Measurements from ENCODE around the gene PRTFDC1. TPM values are rescaled to one million over a fixed set of nuclear protein-coding genes. Genes with fewer than 3 reads are reported as not detected.

The PRTFDC1 gene
- total and polyA plus RNA-seq, 2 of the 13 experiments (the other 11 are each of a cell fraction or from before 2014, with no cell fraction given), result not detected

DNA sequence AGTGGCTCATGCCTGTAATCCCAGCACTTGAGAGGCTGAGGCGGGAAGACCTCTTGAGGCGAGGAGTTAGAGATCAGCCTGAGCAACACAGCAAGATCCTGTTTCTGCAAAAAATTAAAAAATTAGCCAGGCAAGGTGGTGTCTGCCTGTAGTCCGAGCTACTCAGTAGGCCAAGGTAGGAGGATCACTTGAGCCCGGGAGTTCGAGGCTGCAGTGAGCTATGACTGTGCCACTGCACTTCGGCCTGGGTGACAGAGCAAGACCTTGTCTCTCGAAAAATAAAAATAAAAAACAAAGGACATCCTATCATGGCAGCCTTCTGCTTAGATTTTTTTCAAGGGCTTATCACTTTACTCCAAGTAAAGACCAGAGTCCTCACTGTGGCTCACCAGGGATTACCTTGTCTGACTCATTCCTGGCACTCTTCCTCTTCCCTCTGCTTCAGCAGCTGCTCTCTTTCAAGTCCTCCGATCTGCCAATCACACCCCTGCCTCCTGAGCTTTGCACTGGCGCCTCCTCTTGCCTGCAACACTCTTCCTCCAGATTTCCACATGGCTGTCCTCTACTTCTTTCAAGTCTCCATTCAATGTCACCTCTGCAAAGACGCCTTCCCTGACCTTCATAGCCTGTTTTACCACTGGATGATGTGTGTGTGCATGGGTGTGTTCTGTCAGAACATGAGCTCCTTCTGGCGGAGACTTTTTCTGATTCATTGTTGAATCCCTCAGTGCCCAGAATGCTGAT is 7.7 kb downstream of the PRTFDC1 start (continued):
- TF ChIP-seq, protein P1, sequence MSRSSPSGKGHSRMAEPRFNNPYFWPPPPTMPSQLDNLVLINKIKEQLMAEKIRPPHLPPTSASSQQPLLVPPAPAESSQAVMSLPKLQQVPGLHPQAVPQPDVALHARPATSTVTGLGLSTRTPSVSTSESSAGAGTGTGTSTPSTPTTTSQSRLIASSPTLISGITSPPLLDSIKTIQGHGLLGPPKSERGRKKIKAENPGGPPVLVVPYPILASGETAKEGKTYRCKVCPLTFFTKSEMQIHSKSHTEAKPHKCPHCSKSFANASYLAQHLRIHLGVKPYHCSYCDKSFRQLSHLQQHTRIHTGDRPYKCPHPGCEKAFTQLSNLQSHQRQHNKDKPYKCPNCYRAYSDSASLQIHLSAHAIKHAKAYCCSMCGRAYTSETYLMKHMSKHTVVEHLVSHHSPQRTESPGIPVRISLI (CRISPR knock-in tag; IDR thresholded peaks at IDR 0.05; ENCODE audit: borderline replicate concordance), result no peak
- TF ChIP-seq ZNF563 (CRISPR knock-in tag; IDR thresholded peaks at IDR 0.05), result no peak
- no peak for TF ChIP-seq ZNF891 (CRISPR knock-in tag; IDR thresholded peaks at IDR 0.05)
- TF ChIP-seq, protein P2, sequence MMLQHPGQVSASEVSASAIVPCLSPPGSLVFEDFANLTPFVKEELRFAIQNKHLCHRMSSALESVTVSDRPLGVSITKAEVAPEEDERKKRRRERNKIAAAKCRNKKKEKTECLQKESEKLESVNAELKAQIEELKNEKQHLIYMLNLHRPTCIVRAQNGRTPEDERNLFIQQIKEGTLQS (CRISPR knock-in tag; IDR thresholded peaks at IDR 0.05), result no peak
- TF ChIP-seq, protein P3, sequence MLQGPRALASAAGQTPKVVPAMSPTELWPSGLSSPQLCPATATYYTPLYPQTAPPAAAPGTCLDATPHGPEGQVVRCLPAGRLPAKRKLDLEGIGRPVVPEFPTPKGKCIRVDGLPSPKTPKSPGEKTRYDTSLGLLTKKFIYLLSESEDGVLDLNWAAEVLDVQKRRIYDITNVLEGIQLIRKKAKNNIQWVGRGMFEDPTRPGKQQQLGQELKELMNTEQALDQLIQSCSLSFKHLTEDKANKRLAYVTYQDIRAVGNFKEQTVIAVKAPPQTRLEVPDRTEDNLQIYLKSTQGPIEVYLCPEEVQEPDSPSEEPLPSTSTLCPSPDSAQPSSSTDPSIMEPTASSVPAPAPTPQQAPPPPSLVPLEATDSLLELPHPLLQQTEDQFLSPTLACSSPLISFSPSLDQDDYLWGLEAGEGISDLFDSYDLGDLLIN (CRISPR knock-in tag; IDR thresholded peaks at IDR 0.05; ENCODE audit: borderline replicate concordance), result no peak
- TF ChIP-seq, protein P4, sequence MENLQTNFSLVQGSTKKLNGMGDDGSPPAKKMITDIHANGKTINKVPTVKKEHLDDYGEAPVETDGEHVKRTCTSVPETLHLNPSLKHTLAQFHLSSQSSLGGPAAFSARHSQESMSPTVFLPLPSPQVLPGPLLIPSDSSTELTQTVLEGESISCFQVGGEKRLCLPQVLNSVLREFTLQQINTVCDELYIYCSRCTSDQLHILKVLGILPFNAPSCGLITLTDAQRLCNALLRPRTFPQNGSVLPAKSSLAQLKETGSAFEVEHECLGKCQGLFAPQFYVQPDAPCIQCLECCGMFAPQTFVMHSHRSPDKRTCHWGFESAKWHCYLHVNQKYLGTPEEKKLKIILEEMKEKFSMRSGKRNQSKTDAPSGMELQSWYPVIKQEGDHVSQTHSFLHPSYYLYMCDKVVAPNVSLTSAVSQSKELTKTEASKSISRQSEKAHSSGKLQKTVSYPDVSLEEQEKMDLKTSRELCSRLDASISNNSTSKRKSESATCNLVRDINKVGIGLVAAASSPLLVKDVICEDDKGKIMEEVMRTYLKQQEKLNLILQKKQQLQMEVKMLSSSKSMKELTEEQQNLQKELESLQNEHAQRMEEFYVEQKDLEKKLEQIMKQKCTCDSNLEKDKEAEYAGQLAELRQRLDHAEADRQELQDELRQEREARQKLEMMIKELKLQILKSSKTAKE (CRISPR knock-in tag; IDR thresholded peaks at IDR 0.05; ENCODE audit: borderline replicate concordance), result no peak
- no peak for TF ChIP-seq RAD51 (IDR thresholded peaks at IDR 0.05; ENCODE audit: borderline replicate concordance)
- peak; percentile 70; the same call in 1 of the 2 replicates for TF ChIP-seq TCF7 (IDR thresholded peaks at IDR 0.05; ENCODE audit: low read depth)
- TF ChIP-seq ZSCAN22 (CRISPR knock-in tag; IDR thresholded peaks at IDR 0.05), result no peak
- TF ChIP-seq, protein P5, sequence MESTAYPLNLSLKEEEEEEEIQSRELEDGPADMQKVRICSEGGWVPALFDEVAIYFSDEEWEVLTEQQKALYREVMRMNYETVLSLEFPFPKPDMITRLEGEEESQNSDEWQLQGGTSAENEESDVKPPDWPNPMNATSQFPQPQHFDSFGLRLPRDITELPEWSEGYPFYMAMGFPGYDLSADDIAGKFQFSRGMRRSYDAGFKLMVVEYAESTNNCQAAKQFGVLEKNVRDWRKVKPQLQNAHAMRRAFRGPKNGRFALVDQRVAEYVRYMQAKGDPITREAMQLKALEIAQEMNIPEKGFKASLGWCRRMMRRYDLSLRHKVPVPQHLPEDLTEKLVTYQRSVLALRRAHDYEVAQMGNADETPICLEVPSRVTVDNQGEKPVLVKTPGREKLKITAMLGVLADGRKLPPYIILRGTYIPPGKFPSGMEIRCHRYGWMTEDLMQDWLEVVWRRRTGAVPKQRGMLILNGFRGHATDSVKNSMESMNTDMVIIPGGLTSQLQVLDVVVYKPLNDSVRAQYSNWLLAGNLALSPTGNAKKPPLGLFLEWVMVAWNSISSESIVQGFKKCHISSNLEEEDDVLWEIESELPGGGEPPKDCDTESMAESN (CRISPR knock-in tag; conservative IDR thresholded peaks at IDR 0.05), result no peak
- TF ChIP-seq ZNF747 (CRISPR knock-in tag; IDR thresholded peaks at IDR 0.05; ENCODE audit: borderline replicate concordance), result no peak
- TF ChIP-seq KMT2B (CRISPR knock-in tag; IDR thresholded peaks at IDR 0.05), result no peak
- TF ChIP-seq PTBP1 (IDR thresholded peaks at IDR 0.05; ENCODE audit: low read depth, low read length, poor library complexity, severe bottlenecking), result no peak
- TF ChIP-seq, protein P6, sequence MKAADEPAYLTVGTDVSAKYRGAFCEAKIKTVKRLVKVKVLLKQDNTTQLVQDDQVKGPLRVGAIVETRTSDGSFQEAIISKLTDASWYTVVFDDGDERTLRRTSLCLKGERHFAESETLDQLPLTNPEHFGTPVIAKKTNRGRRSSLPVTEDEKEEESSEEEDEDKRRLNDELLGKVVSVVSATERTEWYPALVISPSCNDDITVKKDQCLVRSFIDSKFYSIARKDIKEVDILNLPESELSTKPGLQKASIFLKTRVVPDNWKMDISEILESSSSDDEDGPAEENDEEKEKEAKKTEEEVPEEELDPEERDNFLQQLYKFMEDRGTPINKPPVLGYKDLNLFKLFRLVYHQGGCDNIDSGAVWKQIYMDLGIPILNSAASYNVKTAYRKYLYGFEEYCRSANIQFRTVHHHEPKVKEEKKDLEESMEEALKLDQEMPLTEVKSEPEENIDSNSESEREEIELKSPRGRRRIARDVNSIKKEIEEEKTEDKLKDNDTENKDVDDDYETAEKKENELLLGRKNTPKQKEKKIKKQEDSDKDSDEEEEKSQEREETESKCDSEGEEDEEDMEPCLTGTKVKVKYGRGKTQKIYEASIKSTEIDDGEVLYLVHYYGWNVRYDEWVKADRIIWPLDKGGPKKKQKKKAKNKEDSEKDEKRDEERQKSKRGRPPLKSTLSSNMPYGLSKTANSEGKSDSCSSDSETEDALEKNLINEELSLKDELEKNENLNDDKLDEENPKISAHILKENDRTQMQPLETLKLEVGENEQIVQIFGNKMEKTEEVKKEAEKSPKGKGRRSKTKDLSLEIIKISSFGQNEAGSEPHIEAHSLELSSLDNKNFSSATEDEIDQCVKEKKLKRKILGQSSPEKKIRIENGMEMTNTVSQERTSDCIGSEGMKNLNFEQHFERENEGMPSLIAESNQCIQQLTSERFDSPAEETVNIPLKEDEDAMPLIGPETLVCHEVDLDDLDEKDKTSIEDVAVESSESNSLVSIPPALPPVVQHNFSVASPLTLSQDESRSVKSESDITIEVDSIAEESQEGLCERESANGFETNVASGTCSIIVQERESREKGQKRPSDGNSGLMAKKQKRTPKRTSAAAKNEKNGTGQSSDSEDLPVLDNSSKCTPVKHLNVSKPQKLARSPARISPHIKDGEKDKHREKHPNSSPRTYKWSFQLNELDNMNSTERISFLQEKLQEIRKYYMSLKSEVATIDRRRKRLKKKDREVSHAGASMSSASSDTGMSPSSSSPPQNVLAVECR (CRISPR knock-in tag; IDR thresholded peaks at IDR 0.05; ENCODE audit: borderline replicate concordance), result no peak
- peak; percentile 45 for TF ChIP-seq TEAD3 (CRISPR knock-in tag; optimal IDR thresholded peaks at IDR 0.05; ENCODE audit: borderline replicate concordance)
- TF ChIP-seq SKI (IDR thresholded peaks at IDR 0.05; ENCODE audit: partially characterized antibody), result no peak
- no peak for TF ChIP-seq KDM5B (CRISPR knock-in tag; IDR thresholded peaks at IDR 0.05; ENCODE audit: borderline replicate concordance)
- no peak for TF ChIP-seq REXO4 (CRISPR knock-in tag; IDR thresholded peaks at IDR 0.05; ENCODE audit: borderline replicate concordance)
